K562 (cell line): ENCODE data around the gene USH1G. TPM values are rescaled to one million over a fixed set of nuclear protein-coding genes. Genes with fewer than 3 reads are reported as not detected.

Experiments
- CBFA2T2 ChIP-seq: fragments of 450-650 bp; conservative IDR thresholded peaks from 2 replicates; pipeline ENCODE4 v1.6.1; 2017; ENCODE audit warnings: mild to moderate bottlenecking
- E2F3 ChIP-seq: fragments of 250-450 bp; sonication (Bioruptor Pico); IDR thresholded peaks from 2 replicates; pipeline ENCODE4 v1.4.0; 2020; ENCODE audit warnings: mild to moderate bottlenecking
- FOXP1 ChIP-seq: sonication (generic); formaldehyde crosslinking; IDR thresholded peaks from 2 replicates; pipeline ENCODE4 v1.8.0; 2022; ENCODE audit warnings: mild to moderate bottlenecking, missing genetic modification reagents
- GABPB1 ChIP-seq: sonication (generic); formaldehyde crosslinking; IDR thresholded peaks from 2 replicates; pipeline ENCODE4 v1.8.0; 2022; ENCODE audit warnings: mild to moderate bottlenecking, missing genetic modification reagents
- GTF2E2 ChIP-seq: fragments of 200-800 bp; sonication (Bioruptor generic); IDR thresholded peaks from 2 replicates; pipeline ENCODE4 v1.6.1; 2016; ENCODE audit warnings: missing genetic modification characterization, missing compliant biosample characterization
- HDAC1 ChIP-seq, 2 experiments: fragments of 450-650 bp; IDR thresholded peaks; 2 replicates each; pipeline ENCODE4 v1.6.1; 2016 to 2017; ENCODE audit warnings: inconsistent platforms in 1 of 2, mild to moderate bottlenecking in 1 of 2, moderate library complexity in 1 of 2
- L3MBTL2 ChIP-seq: fragments of 450-650 bp; IDR thresholded peaks from 2 replicates; pipeline ENCODE4 v1.6.1; 2016; ENCODE audit warnings: mild to moderate bottlenecking, moderate library complexity
- MEF2A ChIP-seq: IDR thresholded peaks from 2 replicates; pipeline ENCODE4 v1.6.1; 2011; ENCODE audit warnings: low read depth, mild to moderate bottlenecking, low read length, moderate library complexity; ENCODE audit not compliant: control insufficient read depth
- POLR2AphosphoS5 ChIP-seq: IDR thresholded peaks from 2 replicates; pipeline ENCODE4 v1.6.1; 2011; ENCODE audit warnings: mild to moderate bottlenecking, low read depth, low read length, moderate library complexity; ENCODE audit not compliant: control insufficient read depth, insufficient read depth
- RAD21 ChIP-seq, 2 experiments: fragments of 250-450 bp in 1 of 2; fragments of 450-650 bp in 1 of 2; sonication (Bioruptor Pico) in 1 of 2; formaldehyde crosslinking in 1 of 2; IDR thresholded peaks in 1 of 2; conservative IDR thresholded peaks in 1 of 2; 2 replicates each; pipeline versions ENCODE4 v1.4.0 to v1.8.0; 2020 to 2022; ENCODE audit warnings: mild to moderate bottlenecking in 2 of 2, moderate library complexity in 1 of 2
- RNF2 ChIP-seq: sonication (generic); IDR thresholded peaks from 2 replicates; pipeline ENCODE4 v1.6.1; 2016
- SAP30 ChIP-seq: fragments of 200-600 bp; sonication (generic); IDR thresholded peaks from 2 replicates; pipeline ENCODE4 v1.6.1; 2012; ENCODE audit warnings: borderline replicate concordance, low read depth, mild to moderate bottlenecking, moderate library complexity, low read length, control low read depth, inconsistent platforms; ENCODE audit not compliant: insufficient read depth, poor library complexity, severe bottlenecking
- ZC3H4 ChIP-seq: sonication (generic); formaldehyde crosslinking; IDR thresholded peaks from 2 replicates; pipeline ENCODE4 v1.9.0; 2021; ENCODE audit warnings: missing genetic modification reagents, borderline replicate concordance
- ZNF134 ChIP-seq: fragments of 250-450 bp; sonication (Bioruptor Pico); conservative IDR thresholded peaks from 2 replicates; pipeline ENCODE4 v1.4.0; 2020
- ZNF431 ChIP-seq: sonication (generic); formaldehyde crosslinking; IDR thresholded peaks from 2 replicates; pipeline ENCODE4 v1.8.0; 2022; ENCODE audit warnings: mild to moderate bottlenecking, missing genetic modification reagents
- polyA plus RNA-seq, 8 experiments: library from polyadenylated mRNA; depleted of rRNA in 4 of 8; stranded (reverse) in 5 of 8; unstranded in 3 of 8; fragments of >200 nt; fragmentation: Nextera tagmentation in 2 of 8; fragmentation: Illumina TruSeq in 1 of 8; extraction: Ambion mirVana in 2 of 8; extraction: Trizol in 1 of 8; gene quantifications; 2 replicates each; pipeline versions ENCODE4 v1.2.1 to v1.2.3, GENCODE V29; 2011 to 2014; ENCODE audit warnings: inconsistent platforms in 1 of 8, missing spikeins in 1 of 8
- total RNA-seq, 7 experiments: library from RNA; depleted of rRNA in 6 of 7; stranded (reverse); fragments of >200 nt in 6 of 7; fragmentation: Illumina TruSeq in 2 of 7; extraction: Trizol in 2 of 7; gene quantifications; 2 replicates each; pipeline versions ENCODE4 v1.2.1 to v1.2.3, GENCODE V29; 2011 to 2021; ENCODE audit warnings: low replicate concordance in 1 of 7
- TF ChIP-seq, protein P1 (sequence below): sonication (generic); formaldehyde crosslinking; IDR thresholded peaks from 2 replicates; pipeline ENCODE4 v1.9.0; 2022; ENCODE audit warnings: mild to moderate bottlenecking, missing genetic modification reagents
- TF ChIP-seq, protein P2 (sequence below): sonication (generic); formaldehyde crosslinking; IDR thresholded peaks from 2 replicates; pipeline ENCODE4 v1.4.0; 2020; ENCODE audit warnings: mild to moderate bottlenecking, missing genetic modification reagents
- TF ChIP-seq, protein P3 (sequence below), 2 experiments: IDR thresholded peaks; 2 replicates each; pipeline ENCODE4 v1.6.1; 2012; ENCODE audit warnings: improper control_type of control experiment in 2 of 2, low read depth in 2 of 2, low read length in 2 of 2, borderline replicate concordance in 1 of 2
- TF ChIP-seq, protein P4 (sequence below): fragments of 450-650 bp; formaldehyde crosslinking; conservative IDR thresholded peaks from 2 replicates; pipeline ENCODE4 v1.4.0; 2022; ENCODE audit warnings: mild to moderate bottlenecking, missing genetic modification characterization

USH1G gene
- total and polyA plus RNA-seq, 9 of the 15 experiments (the other 6 are each of a cell fraction or from before 2014, with no cell fraction given), result 0.22 to 1.00 (median 0.64) TPM; not detected in 2

DNA sequence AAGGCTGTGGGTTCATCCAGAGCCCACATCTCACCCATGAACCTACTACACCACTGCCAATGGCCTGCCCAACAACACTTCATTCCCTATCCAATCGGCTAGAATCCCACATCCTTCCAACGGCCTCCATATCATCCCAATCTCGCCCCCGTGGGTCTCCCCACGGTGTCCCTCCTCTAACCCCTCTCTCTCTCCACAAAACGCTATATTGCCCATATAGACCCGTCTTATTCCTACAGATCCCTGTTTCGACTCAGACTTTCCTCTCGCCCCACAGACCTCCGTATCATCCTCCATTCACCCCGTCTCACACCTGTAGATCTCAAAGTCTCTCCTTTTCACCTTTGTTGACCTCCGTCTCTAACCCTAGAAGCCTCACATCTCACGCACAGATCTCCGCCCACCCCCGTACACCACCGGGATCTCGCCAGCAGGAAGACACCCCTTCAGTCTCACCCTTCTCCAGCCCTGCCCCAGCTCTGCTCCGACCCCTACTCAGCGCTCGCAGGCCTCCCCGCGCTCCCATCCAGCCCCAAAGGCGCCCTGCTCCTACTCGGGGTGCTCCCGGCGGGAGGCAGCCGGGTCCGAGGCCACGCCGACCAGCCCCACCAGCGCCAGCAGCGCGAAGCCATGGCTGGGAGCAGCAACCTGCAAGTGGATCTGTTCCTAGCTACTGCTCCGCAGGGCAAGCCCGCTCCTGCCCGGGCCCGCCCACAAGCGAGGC, 50.6 kb downstream of the USH1G start, which contains the start of gene FDXR (continued):
- TF ChIP-seq, protein P1, sequence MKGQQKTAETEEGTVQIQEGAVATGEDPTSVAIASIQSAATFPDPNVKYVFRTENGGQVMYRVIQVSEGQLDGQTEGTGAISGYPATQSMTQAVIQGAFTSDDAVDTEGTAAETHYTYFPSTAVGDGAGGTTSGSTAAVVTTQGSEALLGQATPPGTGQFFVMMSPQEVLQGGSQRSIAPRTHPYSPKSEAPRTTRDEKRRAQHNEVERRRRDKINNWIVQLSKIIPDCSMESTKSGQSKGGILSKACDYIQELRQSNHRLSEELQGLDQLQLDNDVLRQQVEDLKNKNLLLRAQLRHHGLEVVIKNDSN (CRISPR knock-in tag), result no peak
- TF ChIP-seq FOXP1 (no peak), POLR2AphosphoS5 (peak; percentile 76), CBFA2T2 (no peak), L3MBTL2 (no peak), ZNF134 (CRISPR knock-in tag) (no peak), RNF2 (no peak), ZNF431 (CRISPR knock-in tag) (no peak; the same call in 1 of the 2 replicates), GTF2E2 (tag) (peak; percentile 2; the same call in 1 of the 2 replicates), SAP30 (peak; percentile 70), HDAC1 (IDR thresholded peaks at IDR 0.05) (peak in 1 of 2 experiments; percentile 79; a peak in 2 of 4 replicates), GABPB1 (0 out of 2 replicates have a peak, but pooled peaks have one; percentile 1), ZC3H4 (CRISPR knock-in tag) (0 out of 2 replicates have a peak, but pooled peaks have one; percentile 47), RAD21 (CRISPR knock-in tag; conservative IDR thresholded peaks at IDR 0.05 in 1 of 2, IDR thresholded peaks at IDR 0.05 in 1 of 2) (0 out of 4 replicates have a peak, but pooled peaks of 1 of the 2 experiments have one; percentile 4), E2F3 (no peak), MEF2A (no peak)
- TF ChIP-seq, protein P2, sequence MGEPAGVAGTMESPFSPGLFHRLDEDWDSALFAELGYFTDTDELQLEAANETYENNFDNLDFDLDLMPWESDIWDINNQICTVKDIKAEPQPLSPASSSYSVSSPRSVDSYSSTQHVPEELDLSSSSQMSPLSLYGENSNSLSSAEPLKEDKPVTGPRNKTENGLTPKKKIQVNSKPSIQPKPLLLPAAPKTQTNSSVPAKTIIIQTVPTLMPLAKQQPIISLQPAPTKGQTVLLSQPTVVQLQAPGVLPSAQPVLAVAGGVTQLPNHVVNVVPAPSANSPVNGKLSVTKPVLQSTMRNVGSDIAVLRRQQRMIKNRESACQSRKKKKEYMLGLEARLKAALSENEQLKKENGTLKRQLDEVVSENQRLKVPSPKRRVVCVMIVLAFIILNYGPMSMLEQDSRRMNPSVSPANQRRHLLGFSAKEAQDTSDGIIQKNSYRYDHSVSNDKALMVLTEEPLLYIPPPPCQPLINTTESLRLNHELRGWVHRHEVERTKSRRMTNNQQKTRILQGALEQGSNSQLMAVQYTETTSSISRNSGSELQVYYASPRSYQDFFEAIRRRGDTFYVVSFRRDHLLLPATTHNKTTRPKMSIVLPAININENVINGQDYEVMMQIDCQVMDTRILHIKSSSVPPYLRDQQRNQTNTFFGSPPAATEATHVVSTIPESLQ (CRISPR knock-in tag), result peak; percentile 83; the same call in 1 of the 2 replicates
- TF ChIP-seq, protein P3, sequence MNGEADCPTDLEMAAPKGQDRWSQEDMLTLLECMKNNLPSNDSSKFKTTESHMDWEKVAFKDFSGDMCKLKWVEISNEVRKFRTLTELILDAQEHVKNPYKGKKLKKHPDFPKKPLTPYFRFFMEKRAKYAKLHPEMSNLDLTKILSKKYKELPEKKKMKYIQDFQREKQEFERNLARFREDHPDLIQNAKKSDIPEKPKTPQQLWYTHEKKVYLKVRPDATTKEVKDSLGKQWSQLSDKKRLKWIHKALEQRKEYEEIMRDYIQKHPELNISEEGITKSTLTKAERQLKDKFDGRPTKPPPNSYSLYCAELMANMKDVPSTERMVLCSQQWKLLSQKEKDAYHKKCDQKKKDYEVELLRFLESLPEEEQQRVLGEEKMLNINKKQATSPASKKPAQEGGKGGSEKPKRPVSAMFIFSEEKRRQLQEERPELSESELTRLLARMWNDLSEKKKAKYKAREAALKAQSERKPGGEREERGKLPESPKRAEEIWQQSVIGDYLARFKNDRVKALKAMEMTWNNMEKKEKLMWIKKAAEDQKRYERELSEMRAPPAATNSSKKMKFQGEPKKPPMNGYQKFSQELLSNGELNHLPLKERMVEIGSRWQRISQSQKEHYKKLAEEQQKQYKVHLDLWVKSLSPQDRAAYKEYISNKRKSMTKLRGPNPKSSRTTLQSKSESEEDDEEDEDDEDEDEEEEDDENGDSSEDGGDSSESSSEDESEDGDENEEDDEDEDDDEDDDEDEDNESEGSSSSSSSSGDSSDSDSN (IDR thresholded peaks at IDR 0.05; ENCODE audit: borderline replicate concordance in 1 of 2, low read depth in 2 of 2, low read length in 2 of 2), result 0 out of 4 replicates have a peak, but pooled peaks of 1 of the 2 experiments have one; percentile 60
- TF ChIP-seq, protein P4, sequence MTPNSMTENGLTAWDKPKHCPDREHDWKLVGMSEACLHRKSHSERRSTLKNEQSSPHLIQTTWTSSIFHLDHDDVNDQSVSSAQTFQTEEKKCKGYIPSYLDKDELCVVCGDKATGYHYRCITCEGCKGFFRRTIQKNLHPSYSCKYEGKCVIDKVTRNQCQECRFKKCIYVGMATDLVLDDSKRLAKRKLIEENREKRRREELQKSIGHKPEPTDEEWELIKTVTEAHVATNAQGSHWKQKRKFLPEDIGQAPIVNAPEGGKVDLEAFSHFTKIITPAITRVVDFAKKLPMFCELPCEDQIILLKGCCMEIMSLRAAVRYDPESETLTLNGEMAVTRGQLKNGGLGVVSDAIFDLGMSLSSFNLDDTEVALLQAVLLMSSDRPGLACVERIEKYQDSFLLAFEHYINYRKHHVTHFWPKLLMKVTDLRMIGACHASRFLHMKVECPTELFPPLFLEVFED (CRISPR knock-in tag), result 0 out of 2 replicates have a peak, but pooled peaks have one; percentile 2
